Measurements from ENCODE around the gene SERPINC1. TPM values are rescaled to one million over a fixed set of nuclear protein-coding genes. Genes with fewer than 3 reads are reported as not detected.

SERPINC1 gene
- total and polyA plus RNA-seq, 2 of the 13 experiments (the other 11 are each of a cell fraction or from before 2014, with no cell fraction given), result 142 to 205 TPM

DNA sequence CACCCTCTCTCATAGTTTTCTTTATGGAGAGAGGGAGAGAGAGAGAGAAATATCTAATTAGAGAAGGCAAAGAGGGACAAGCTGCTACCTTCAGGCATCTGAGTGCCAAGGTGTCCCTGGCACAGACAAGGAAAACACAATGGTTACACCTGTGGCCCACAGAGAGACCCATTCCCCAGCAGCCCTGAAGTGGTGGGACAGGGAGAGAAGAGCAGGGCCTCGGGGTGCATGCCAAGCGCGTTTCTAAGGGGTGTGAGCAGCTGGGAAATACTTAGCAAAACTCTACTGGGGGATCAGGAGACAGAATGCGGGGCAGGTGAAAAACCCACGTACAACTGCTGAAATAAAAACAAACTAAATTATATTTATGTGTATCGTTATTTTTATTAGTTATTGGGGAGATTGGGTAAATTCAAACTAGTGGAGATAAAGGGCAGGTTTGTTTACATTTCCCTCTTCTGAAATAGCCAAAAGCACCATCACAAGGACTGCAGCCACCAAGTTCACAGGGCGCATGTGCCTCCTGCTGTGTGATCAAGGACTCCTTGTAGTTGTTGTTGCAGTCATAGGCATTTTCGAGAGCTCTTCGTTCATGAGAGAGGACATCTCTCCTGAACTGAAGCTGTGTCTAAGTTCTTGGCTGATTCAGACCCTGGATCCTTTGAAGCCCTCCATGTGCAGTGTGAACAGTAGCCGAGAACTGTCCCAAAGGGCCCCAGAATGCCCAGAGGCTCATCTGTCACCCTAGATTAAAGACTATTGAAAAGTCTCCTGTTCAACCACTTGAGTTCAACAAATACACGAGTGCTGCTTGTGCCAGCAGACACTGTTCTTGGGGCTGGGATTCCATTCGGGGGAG is 737 bp upstream of the SERPINC1 start (continued):
- TF ChIP-seq, protein P1, sequence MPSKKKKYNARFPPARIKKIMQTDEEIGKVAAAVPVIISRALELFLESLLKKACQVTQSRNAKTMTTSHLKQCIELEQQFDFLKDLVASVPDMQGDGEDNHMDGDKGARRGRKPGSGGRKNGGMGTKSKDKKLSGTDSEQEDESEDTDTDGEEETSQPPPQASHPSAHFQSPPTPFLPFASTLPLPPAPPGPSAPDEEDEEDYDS (CRISPR knock-in tag; IDR thresholded peaks at IDR 0.05), result no peak
- TF ChIP-seq HOXD1 (CRISPR knock-in tag; IDR thresholded peaks at IDR 0.05) (no peak), GFI1 (CRISPR knock-in tag; IDR thresholded peaks at IDR 0.05; ENCODE audit: borderline replicate concordance) (no peak), HES4 (CRISPR knock-in tag; IDR thresholded peaks at IDR 0.05; ENCODE audit: borderline replicate concordance) (no peak), ZMYM3 (CRISPR knock-in tag; IDR thresholded peaks at IDR 0.05) (peak; percentile 24; the same call in 1 of the 2 replicates), ZNF350 (CRISPR knock-in tag; IDR thresholded peaks at IDR 0.05; ENCODE audit: borderline replicate concordance, low read depth) (no peak), RCOR2 (CRISPR knock-in tag; IDR thresholded peaks at IDR 0.05) (no peak), MYC (CRISPR knock-in tag; IDR thresholded peaks at IDR 0.05; ENCODE audit: borderline replicate concordance) (no peak), MXI1 (IDR thresholded peaks at IDR 0.05; ENCODE audit: borderline replicate concordance, low read depth, low read length) (no peak), FOSL1 (CRISPR knock-in tag; IDR thresholded peaks at IDR 0.05; ENCODE audit: borderline replicate concordance) (no peak), KLF12 (CRISPR knock-in tag; IDR thresholded peaks at IDR 0.05; ENCODE audit: borderline replicate concordance) (no peak), HOXA3 (CRISPR knock-in tag; IDR thresholded peaks at IDR 0.05) (0 out of 2 replicates have a peak, but pooled peaks have one; percentile 24), MEIS1 (CRISPR knock-in tag; IDR thresholded peaks at IDR 0.05; ENCODE audit: borderline replicate concordance) (no peak), ZNF543 (CRISPR knock-in tag; IDR thresholded peaks at IDR 0.05) (no peak), MAZ (IDR thresholded peaks at IDR 0.05; ENCODE audit: borderline replicate concordance, low read depth, low read length) (no peak), MAZ (CRISPR knock-in tag; IDR thresholded peaks at IDR 0.05; ENCODE audit: low read depth) (no peak), PRPF4 (IDR thresholded peaks at IDR 0.05; ENCODE audit: low read depth, low read length, poor library complexity, severe bottlenecking) (no peak), RBM39 (IDR thresholded peaks at IDR 0.05; ENCODE audit: low read depth, low read length, poor library complexity, severe bottlenecking) (no peak), ZNF264 (CRISPR knock-in tag; IDR thresholded peaks at IDR 0.05) (no peak), ZNF550 (CRISPR knock-in tag; IDR thresholded peaks at IDR 0.05; ENCODE audit: borderline replicate concordance) (no peak)
- TF ChIP-seq, protein P2, sequence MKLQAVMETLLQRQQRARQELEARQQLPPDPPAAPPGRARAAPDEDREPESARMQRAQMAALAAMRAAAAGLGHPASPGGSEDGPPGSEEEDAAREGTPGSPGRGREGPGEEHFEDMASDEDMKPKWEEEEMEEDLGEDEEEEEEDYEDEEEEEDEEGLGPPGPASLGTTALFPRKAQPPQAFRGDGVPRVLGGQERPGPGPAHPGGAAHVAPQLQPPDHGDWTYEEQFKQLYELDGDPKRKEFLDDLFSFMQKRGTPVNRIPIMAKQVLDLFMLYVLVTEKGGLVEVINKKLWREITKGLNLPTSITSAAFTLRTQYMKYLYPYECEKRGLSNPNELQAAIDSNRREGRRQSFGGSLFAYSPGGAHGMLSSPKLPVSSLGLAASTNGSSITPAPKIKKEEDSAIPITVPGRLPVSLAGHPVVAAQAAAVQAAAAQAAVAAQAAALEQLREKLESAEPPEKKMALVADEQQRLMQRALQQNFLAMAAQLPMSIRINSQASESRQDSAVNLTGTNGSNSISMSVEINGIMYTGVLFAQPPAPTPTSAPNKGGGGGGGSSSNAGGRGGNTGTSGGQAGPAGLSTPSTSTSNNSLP (IDR thresholded peaks at IDR 0.05; ENCODE audit: low read depth, low read length), result no peak

Measured in HepG2 (cell line).